Smooth muscle cell (in vitro differentiated cells): ENCODE results near the gene ACSL3. TPM values are rescaled to one million over a fixed set of nuclear protein-coding genes. Genes with fewer than 3 reads are reported as not detected.

Source experiments
- DNase-seq: peaks from one replicate; lab custom pipeline; 2025; ENCODE audit not compliant: unreplicated experiment; lab: John Stamatoyannopoulos, UW
- H2AFZ ChIP-seq: fragments of 200-600 bp; sonication (generic); 2 replicates; pipeline ENCODE4 v1.6.0; 2016; ENCODE audit warnings: antibody characterized with exemption, low read depth, mild to moderate bottlenecking
- H3F3A ChIP-seq: fragments of 200-600 bp; sonication (generic); 2 replicates; pipeline ENCODE4 v1.6.0; 2017; ENCODE audit warnings: antibody characterized with exemption, low read depth
- H3K27ac ChIP-seq: fragments of 200-600 bp; sonication (generic); 2 replicates; pipeline ENCODE4 v1.5.1; 2016; ENCODE audit warnings: low read depth, mild to moderate bottlenecking
- H3K27me3 ChIP-seq: fragments of 200-600 bp; sonication (generic); 2 replicates; pipeline ENCODE4 v1.6.1; 2016; ENCODE audit warnings: low read depth, mild to moderate bottlenecking
- H3K36me3 ChIP-seq: fragments of 200-600 bp; sonication (generic); 2 replicates; pipeline ENCODE4 v1.5.1; 2016; ENCODE audit warnings: low read depth
- H3K4me1 ChIP-seq: fragments of 200-600 bp; sonication (generic); 2 replicates; pipeline ENCODE4 v1.5.1; 2016; ENCODE audit warnings: low read depth
- H3K4me2 ChIP-seq: fragments of 200-600 bp; sonication (generic); 2 replicates; pipeline ENCODE4 v1.6.0; 2016; ENCODE audit warnings: mild to moderate bottlenecking
- H3K4me3 ChIP-seq: fragments of 200-600 bp; sonication (generic); 2 replicates; pipeline ENCODE4 v1.5.1; 2016; ENCODE audit warnings: mild to moderate bottlenecking
- H3K79me2 ChIP-seq: fragments of 200-600 bp; sonication (generic); 2 replicates; pipeline ENCODE4 v1.6.0; 2016; ENCODE audit warnings: low read depth, mild to moderate bottlenecking
- H3K9ac ChIP-seq: fragments of 200-600 bp; sonication (generic); 2 replicates; pipeline ENCODE4 v1.6.0; 2016; ENCODE audit warnings: low read depth
- H3K9me3 ChIP-seq: fragments of 200-600 bp; sonication (generic); replicated peaks from 2 replicates; pipeline ENCODE4 v1.5.1; 2016; ENCODE audit warnings: low read depth
- H4K20me1 ChIP-seq: fragments of 200-600 bp; sonication (generic); 2 replicates; pipeline ENCODE4 v1.6.0; 2016; ENCODE audit warnings: low read depth
- WGBS: methylation state at CpG from one replicate; pipeline ENCODE4 v1.1.7; 2016; ENCODE audit warnings: low lambda C conversion rate; 5-methylcytosine and 5-hydroxymethylcytosine counted together
- polyA plus RNA-seq: library from polyadenylated mRNA; unstranded; fragments of >200 nt; fragmentation: Nextera tagmentation; extraction: Ambion mirVana; gene quantifications from 2 replicates; pipeline ENCODE4 v1.2.1, GENCODE V29; 2016
- total RNA-seq: library from RNA; depleted of rRNA; stranded (reverse); fragments of >200 nt; gene quantifications from 2 replicates; pipeline ENCODE4 v1.2.3, GENCODE V29; 2014
- TF ChIP-seq, protein P1 (sequence below): fragments of 200-600 bp; sonication (generic); IDR thresholded peaks from 2 replicates; pipeline ENCODE4 v1.5.1; 2017; ENCODE audit warnings: borderline replicate concordance, mild to moderate bottlenecking, antibody characterized with exemption; ENCODE audit not compliant: insufficient read depth, poor library complexity, severe bottlenecking

The ACSL3 gene
- total and polyA plus RNA-seq, 2 experiments from 2014 or later = 111 to 183 TPM

DNA sequence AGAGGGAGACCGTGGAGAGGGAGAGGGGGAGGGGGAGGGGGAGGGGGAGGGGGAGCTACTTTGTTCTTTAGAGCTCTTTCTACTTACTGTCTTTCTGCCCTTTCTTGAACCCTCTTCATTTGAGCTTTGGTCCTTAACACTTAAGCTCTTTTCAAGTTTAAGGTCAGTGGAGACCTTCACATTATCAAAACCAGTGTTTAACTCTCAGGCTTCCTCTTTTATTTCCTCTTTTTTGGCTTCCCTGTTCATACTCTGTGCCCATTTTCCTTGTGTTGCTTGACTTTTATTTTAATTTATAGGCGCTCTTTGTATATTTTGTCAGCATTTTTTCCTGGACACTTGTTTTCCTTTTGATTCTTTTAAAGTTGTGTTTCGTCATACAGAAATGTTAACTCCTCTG is 37.1 kb downstream of the ACSL3 start:
- H3K36me3 ChIP-seq = no peaks in the 10 kb centered on the region
- peaks cover 11% of the 10 kb centered on the region for H3F3A ChIP-seq
- peaks cover 72% of the 10 kb centered on the region for H4K20me1 ChIP-seq
- H3K27ac ChIP-seq = no peak overlapping the region
- TF ChIP-seq, protein P1, sequence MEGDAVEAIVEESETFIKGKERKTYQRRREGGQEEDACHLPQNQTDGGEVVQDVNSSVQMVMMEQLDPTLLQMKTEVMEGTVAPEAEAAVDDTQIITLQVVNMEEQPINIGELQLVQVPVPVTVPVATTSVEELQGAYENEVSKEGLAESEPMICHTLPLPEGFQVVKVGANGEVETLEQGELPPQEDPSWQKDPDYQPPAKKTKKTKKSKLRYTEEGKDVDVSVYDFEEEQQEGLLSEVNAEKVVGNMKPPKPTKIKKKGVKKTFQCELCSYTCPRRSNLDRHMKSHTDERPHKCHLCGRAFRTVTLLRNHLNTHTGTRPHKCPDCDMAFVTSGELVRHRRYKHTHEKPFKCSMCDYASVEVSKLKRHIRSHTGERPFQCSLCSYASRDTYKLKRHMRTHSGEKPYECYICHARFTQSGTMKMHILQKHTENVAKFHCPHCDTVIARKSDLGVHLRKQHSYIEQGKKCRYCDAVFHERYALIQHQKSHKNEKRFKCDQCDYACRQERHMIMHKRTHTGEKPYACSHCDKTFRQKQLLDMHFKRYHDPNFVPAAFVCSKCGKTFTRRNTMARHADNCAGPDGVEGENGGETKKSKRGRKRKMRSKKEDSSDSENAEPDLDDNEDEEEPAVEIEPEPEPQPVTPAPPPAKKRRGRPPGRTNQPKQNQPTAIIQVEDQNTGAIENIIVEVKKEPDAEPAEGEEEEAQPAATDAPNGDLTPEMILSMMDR = no peak
- peaks cover 19% of the 10 kb centered on the region for H3K4me1 ChIP-seq
- no peak overlapping the region for H3K4me3 ChIP-seq
- H2AFZ ChIP-seq = no peak overlapping the region
- no peaks in the 10 kb centered on the region for H3K9me3 ChIP-seq
- H3K27me3 ChIP-seq = no peaks in the 10 kb centered on the region
- H3K9ac ChIP-seq = no peak overlapping the region
- no peak for DNase-seq
- H3K79me2 ChIP-seq = peaks cover 75% of the 10 kb centered on the region
- no peak overlapping the region for H3K4me2 ChIP-seq
- WGBS = 96% methylated on average over 2 of the region's 3 CpGs

DNA sequence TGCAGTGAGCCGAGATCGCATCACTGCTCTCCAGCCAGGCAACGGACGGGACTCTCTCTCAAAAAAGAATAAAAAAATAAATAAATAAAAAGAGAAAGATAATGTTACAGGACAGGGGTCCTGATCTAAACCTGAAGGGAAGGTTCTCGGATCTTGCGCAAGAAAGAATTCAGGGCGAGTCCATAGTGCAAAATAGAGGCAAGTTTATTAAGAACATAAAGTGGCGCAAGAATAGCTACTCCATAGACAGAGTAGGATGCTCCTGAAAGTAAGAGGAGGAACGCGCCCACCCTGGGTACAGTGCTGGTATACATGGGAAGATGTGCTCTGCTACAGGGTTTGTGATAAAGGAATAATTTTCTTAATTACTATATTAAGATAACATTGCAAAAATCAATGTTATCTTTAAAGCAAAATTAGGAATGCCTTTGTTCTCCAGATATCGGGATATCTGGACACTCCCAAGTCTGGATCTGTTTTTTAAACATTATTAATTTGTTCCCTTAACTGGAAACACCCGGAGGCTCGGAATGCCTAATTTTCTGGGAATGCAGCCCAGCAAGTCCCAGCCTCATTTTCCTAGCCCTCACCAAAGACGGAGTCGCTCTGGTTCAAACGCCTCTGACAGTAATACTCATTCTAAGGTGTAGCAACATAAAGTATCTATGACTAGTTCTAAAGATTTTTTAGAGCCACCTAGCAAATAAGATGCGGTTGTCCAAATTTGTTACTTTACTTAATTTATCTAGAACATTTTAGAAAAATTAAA is 38.8 kb downstream of the ACSL3 start:
- Histone ChIP-seq H3K79me2 (peaks cover 74% of the 10 kb centered on the region), H3K9ac (no peak overlapping the region), H3K4me2 (peak overlapping the region; percentile 63), H2AFZ (no peak overlapping the region), H3K27me3 (no peaks in the 10 kb centered on the region), H3K4me1 (peaks cover 19% of the 10 kb centered on the region), H3F3A (peaks cover 15% of the 10 kb centered on the region), H3K4me3 (no peak overlapping the region), H3K36me3 (no peaks in the 10 kb centered on the region), H4K20me1 (peaks cover 71% of the 10 kb centered on the region), H3K9me3 (no peaks in the 10 kb centered on the region), H3K27ac (peak overlapping the region; percentile 67)
- DNase-seq = no peak
- TF ChIP-seq, protein P1 = no peak
- WGBS = 71% methylated on average over 17 of the region's 17 CpGs

DNA sequence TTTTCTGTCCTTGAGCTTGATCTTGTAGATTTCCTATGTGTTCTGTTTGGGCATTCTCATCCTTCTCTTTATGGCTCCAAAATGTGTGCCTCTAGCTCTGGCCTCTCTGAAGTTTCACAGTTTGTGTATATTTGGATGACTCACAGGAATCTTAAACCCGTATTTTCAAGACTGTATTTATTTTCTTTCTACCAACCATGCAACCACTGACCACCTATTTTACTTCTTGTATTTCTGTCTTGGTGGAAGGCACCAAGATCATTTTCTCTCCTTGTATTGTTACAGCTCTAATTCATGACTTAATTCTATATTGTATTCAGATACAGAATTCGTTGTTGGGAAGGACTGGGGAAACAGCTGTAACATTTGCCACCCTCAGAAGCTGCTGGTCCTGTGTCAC is 39.5 kb downstream of the ACSL3 start:
- no peak for DNase-seq
- Histone ChIP-seq H3K79me2 (peaks cover 74% of the 10 kb centered on the region), H3K4me3 (no peak overlapping the region), H3K4me2 (peak overlapping the region; percentile 63), H4K20me1 (peaks cover 72% of the 10 kb centered on the region), H3K4me1 (peaks cover 19% of the 10 kb centered on the region), H3F3A (peaks cover 15% of the 10 kb centered on the region), H3K9me3 (no peaks in the 10 kb centered on the region), H3K36me3 (no peaks in the 10 kb centered on the region), H2AFZ (no peak overlapping the region), H3K9ac (no peak overlapping the region), H3K27me3 (no peaks in the 10 kb centered on the region), H3K27ac (peak overlapping the region; percentile 67)
- 29% methylated on average over 2 of the region's 2 CpGs for WGBS
- TF ChIP-seq, protein P1 = no peak

DNA sequence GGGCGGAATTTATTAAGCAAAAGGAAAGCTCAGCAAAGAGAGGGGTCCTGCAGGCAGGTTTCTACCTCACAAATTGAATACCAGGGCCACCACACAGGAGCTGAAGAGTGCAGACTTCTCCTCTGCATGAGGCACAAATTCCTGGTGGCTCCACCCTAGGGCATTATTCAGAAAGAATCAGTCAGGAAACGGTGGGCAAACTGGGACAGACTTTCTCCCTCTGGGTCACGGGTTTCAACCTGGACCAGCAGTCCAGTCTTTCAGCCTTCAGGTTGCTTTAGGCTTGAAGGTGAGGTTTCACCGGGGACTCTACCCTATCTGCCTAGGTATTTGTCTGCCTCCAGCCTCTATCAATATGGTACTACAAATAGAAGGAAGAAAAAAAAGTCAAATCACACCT is 41.8 kb downstream of the ACSL3 start:
- peaks cover 98% of the 10 kb centered on the region for H3K79me2 ChIP-seq
- no peak overlapping the region for H3K4me3 ChIP-seq
- no peak for DNase-seq
- peaks cover 19% of the 10 kb centered on the region for H3K4me1 ChIP-seq
- H3K36me3 ChIP-seq = no peaks in the 10 kb centered on the region
- no peak overlapping the region for H3K9ac ChIP-seq
- peaks cover 15% of the 10 kb centered on the region for H3F3A ChIP-seq
- H3K27me3 ChIP-seq = no peaks in the 10 kb centered on the region
- 79% methylated on average over 4 of the region's 4 CpGs for WGBS
- H3K4me2 ChIP-seq = no peak overlapping the region
- no peaks in the 10 kb centered on the region for H3K9me3 ChIP-seq
- H3K27ac ChIP-seq = peak overlapping the region; percentile 47
- TF ChIP-seq, protein P1 = no peak
- H2AFZ ChIP-seq = no peak overlapping the region
- peaks cover 95% of the 10 kb centered on the region for H4K20me1 ChIP-seq
